ENCODE data around the gene CCDC71.

CCDC71 gene

DNA sequence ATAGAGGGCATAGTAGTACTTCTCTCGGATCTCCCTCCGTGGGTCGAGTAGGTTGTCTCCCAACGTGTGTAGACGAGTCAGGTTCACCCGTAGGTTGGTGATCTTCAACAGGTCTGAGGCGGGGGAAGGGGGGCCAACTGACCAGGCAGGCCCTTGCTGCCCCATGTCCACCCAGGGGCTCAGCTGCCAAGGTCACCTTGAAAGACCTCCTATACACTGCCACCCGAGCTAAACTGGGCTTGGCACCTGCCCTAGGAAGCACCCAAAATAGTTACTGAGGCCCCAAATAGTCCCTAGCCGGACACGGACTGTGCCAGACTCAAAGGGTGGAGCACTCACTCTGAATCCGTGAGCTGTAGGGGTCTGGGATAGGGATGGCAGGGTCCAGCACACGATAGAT, 35.1 kb downstream of the CCDC71 start:
- POLR2A ChIA-PET = interaction anchor here (0.6 to 3.4 kb wide), 2 partner anchors 10 to 25 kb away, joined by 4 to 31 read pairs; partner anchors contain the start of gene USP19

DNA sequence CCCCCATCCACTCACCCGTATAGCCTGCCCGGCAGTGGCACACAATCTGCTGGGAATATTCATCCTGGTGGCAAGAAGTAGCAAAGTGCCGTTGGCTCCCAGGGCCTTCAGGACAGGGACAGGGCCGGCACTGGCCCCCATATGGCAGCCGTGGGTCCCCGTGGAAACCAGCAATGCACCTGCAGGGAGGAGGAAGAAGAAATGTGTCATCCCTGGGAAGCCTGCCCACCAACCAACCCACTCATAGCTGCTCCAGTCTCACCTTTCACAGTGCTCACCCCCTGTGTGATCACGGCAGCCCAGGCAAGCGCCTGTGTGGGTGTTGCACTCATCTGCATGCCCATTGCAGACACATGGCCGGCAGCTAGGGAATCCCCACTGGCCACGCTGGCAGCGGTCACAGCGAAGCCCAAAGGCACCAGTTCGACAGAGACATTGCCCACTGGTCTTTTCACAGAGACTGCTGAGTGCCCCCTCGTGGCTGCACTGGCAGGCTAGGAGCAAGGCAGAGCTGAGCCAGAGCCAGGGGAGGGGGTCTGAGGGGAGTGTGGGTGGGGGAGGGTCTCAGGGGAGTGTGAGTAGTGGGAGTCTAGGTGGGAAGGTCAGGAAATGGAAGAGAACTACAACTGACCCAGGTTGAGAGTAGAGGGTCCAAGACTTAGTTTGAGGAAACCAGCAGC, 41.0 kb downstream of the CCDC71 start:
- Histone ChIP-seq H3K9me3 (ENCODE audit: control insufficient read depth, insufficient read depth, low read depth, low read length) (no peaks in the 10 kb centered on the region), H3K27ac (ENCODE audit: extremely low read depth, low read depth, low read length) (no peak overlapping the region), H3K4me1 (ENCODE audit: control insufficient read depth, insufficient read depth, low read length) (no peaks in the 10 kb centered on the region), H3K36me3 (ENCODE audit: control insufficient read depth in 2 of 2, insufficient read depth in 1 of 2, low read length in 2 of 2) (peaks cover 0 to 74% of the 10 kb centered on the region in 2 experiments; a peak in 2 of 3 replicates), H3K4me3 (ENCODE audit: low read depth, low read length) (no peak overlapping the region)
- no peak for TF ChIP-seq ZXDB (tag by site-specific recombination; IDR thresholded peaks at IDR 0.05)
- no peak for TF ChIP-seq ZNF561 (tag by site-specific recombination; IDR thresholded peaks at IDR 0.05; ENCODE audit: borderline replicate concordance)
- no peak for TF ChIP-seq ZNF558 (tag by site-specific recombination; IDR thresholded peaks at IDR 0.05)
- TF ChIP-seq, protein P1, sequence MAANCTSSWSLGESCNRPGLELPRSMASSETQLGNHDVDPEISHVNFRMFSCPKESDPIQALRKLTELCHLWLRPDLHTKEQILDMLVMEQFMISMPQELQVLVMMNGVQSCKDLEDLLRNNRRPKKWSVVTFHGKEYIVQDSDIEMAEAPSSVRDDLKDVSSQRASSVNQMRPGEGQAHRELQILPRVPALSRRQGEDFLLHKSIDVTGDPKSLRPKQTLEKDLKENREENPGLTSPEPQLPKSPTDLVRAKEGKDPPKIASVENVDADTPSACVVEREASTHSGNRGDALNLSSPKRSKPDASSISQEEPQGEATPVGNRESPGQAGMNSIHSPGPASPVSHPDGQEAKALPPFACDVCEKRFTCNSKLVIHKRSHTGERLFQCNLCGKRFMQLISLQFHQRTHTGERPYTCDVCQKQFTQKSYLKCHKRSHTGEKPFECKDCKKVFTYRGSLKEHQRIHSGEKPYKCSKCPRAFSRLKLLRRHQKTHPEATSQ (tag by site-specific recombination; IDR thresholded peaks at IDR 0.05) = no peak
- peak; percentile 65 for TF ChIP-seq EGR2 (tag by site-specific recombination; IDR thresholded peaks at IDR 0.05; ENCODE audit: low read depth)
- peak; percentile 76 for TF ChIP-seq ZFHX2 (tag by site-specific recombination; conservative IDR thresholded peaks at IDR 0.05)
- TF ChIP-seq, protein P2, sequence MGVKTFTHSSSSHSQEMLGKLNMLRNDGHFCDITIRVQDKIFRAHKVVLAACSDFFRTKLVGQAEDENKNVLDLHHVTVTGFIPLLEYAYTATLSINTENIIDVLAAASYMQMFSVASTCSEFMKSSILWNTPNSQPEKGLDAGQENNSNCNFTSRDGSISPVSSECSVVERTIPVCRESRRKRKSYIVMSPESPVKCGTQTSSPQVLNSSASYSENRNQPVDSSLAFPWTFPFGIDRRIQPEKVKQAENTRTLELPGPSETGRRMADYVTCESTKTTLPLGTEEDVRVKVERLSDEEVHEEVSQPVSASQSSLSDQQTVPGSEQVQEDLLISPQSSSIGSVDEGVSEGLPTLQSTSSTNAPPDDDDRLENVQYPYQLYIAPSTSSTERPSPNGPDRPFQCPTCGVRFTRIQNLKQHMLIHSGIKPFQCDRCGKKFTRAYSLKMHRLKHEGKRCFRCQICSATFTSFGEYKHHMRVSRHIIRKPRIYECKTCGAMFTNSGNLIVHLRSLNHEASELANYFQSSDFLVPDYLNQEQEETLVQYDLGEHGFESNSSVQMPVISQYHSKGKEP (tag by site-specific recombination; IDR thresholded peaks at IDR 0.05) = no peak
- POLR2A ChIA-PET = interaction anchor here (0.6 kb wide), 1 partner anchor 284 kb away, joined by 3 read pairs; no protein-coding TSS in a partner anchor
- CTCF ChIA-PET = no interaction called here

More for the DNA sequence above, 35.1 kb downstream of the CCDC71 start:
- no peaks in the 10 kb centered on the region for H3K9me3 ChIP-seq (ENCODE audit: control insufficient read depth, insufficient read depth, low read depth, low read length)
- H3K4me1 ChIP-seq (ENCODE audit: control insufficient read depth, insufficient read depth, low read length) = no peaks in the 10 kb centered on the region; the same call in 1 of the 2 replicates
- H3K36me3 ChIP-seq (ENCODE audit: control insufficient read depth in 2 of 2, insufficient read depth in 1 of 2, low read length in 2 of 2) = peaks cover 0 to 41% of the 10 kb centered on the region in 2 experiments; a peak in 2 of 3 replicates
- TF ChIP-seq, protein P3, sequence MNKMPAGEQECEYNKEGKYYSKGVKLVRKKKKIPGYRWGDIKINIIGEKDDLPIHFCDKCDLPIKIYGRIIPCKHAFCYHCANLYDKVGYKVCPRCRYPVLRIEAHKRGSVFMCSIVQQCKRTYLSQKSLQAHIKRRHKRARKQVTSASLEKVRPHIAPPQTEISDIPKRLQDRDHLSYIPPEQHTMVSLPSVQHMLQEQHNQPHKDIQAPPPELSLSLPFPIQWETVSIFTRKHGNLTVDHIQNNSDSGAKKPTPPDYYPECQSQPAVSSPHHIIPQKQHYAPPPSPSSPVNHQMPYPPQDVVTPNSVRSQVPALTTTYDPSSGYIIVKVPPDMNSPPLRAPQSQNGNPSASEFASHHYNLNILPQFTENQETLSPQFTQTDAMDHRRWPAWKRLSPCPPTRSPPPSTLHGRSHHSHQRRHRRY (tag by site-specific recombination; IDR thresholded peaks at IDR 0.05) = no peak
- TF ChIP-seq KLF10 (tag by site-specific recombination; IDR thresholded peaks at IDR 0.05) = no peak
- no peak for TF ChIP-seq ZNF133 (tag by site-specific recombination; IDR thresholded peaks at IDR 0.05)
- no peak for TF ChIP-seq ZNF24 (tag by site-specific recombination; IDR thresholded peaks at IDR 0.05)
- no peak for TF ChIP-seq ZNF292 (tag by site-specific recombination; IDR thresholded peaks at IDR 0.05; ENCODE audit: borderline replicate concordance, low read depth)
- TF ChIP-seq, protein P4, sequence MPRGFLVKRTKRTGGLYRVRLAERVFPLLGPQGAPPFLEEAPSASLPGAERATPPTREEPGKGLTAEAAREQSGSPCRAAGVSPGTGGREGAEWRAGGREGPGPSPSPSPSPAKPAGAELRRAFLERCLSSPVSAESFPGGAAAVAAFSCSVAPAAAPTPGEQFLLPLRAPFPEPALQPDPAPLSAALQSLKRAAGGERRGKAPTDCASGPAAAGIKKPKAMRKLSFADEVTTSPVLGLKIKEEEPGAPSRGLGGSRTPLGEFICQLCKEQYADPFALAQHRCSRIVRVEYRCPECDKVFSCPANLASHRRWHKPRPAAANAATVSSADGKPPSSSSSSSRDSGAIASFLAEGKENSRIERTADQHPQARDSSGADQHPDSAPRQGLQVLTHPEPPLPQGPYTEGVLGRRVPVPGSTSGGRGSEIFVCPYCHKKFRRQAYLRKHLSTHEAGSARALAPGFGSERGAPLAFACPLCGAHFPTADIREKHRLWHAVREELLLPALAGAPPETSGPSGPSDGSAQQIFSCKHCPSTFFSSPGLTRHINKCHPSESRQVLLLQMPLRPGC (tag by site-specific recombination; IDR thresholded peaks at IDR 0.05) = no peak
- no peak for TF ChIP-seq ZNF23 (tag by site-specific recombination; IDR thresholded peaks at IDR 0.05; ENCODE audit: borderline replicate concordance)
- no peak for TF ChIP-seq ZNF621 (tag by site-specific recombination; IDR thresholded peaks at IDR 0.05)
- TF ChIP-seq, protein P5, sequence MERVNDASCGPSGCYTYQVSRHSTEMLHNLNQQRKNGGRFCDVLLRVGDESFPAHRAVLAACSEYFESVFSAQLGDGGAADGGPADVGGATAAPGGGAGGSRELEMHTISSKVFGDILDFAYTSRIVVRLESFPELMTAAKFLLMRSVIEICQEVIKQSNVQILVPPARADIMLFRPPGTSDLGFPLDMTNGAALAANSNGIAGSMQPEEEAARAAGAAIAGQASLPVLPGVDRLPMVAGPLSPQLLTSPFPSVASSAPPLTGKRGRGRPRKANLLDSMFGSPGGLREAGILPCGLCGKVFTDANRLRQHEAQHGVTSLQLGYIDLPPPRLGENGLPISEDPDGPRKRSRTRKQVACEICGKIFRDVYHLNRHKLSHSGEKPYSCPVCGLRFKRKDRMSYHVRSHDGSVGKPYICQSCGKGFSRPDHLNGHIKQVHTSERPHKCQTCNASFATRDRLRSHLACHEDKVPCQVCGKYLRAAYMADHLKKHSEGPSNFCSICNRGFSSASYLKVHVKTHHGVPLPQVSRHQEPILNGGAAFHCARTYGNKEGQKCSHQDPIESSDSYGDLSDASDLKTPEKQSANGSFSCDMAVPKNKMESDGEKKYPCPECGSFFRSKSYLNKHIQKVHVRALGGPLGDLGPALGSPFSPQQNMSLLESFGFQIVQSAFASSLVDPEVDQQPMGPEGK (tag by site-specific recombination; IDR thresholded peaks at IDR 0.05) = no peak
- TF ChIP-seq ZNF37A (tag by site-specific recombination; IDR thresholded peaks at IDR 0.05) = no peak
- no peak for TF ChIP-seq ZNF658 (tag by site-specific recombination; IDR thresholded peaks at IDR 0.05)
- TF ChIP-seq KLF8 (tag by site-specific recombination; IDR thresholded peaks at IDR 0.05) = no peak
- no peak for TF ChIP-seq OVOL3 (tag by site-specific recombination; IDR thresholded peaks at IDR 0.05)
- no peak for TF ChIP-seq ZNF114 (tag by site-specific recombination; IDR thresholded peaks at IDR 0.05)
- CTCF ChIA-PET = interaction anchor here (0.6 kb wide), 1 partner anchor 393 kb away, joined by 4 read pairs; no protein-coding TSS in a partner anchor
- H3K4me3 ChIP-seq (ENCODE audit: low read depth, low read length) = no peak overlapping the region
- H3K27ac ChIP-seq (ENCODE audit: extremely low read depth, low read depth, low read length) = no peak overlapping the region

Data from HEK293 (cell line).